Activated CD8-positive, alpha-beta memory T cell treated with anti-CD3 and anti-CD28 coated beads for 1 hour (primary cell): ENCODE results near the gene ZNF724.
"Not testable (repeated sequence)": the region's sequence is repeated elsewhere in the genome, so short reads cannot be mapped to it uniquely, and the experiment has no call there.

ENCODE experiments used
- DNase-seq, 2 donors: peaks; one replicate each; pipeline ENCODE4 v3.0.0-alpha.2; 2020; ENCODE audit warnings: low read depth in 1 of 2; ENCODE audit errors: extremely low read depth in 1 of 2

The ZNF724 gene

GRCh38 chr19:23253256-23253655 is 3.1 kb upstream of the ZNF724 start:
- not testable (repeated sequence) for DNase-seq

GRCh38 chr19:23241419-23241818 is 8.8 kb downstream of the ZNF724 start:
- DNase-seq: no peak

GRCh38 chr19:23222998-23223652 is 27.1 kb downstream of the ZNF724 start:
- DNase-seq: no peak

- no peak for DNase-seq
Measured at GRCh38 chr19:23203841-23204344, 46.3 kb downstream of the ZNF724 start.

- no peak for DNase-seq
Measured at GRCh38 chr19:23190341-23190740, 59.9 kb downstream of the ZNF724 start.

GRCh38 chr19:23183251-23183650 is 66.9 kb downstream of the ZNF724 start:
- DNase-seq: no peak
